Stimulated activated CD4-positive, alpha-beta T cell treated with anti-CD3 and anti-CD28 coated beads, Interleukin-1b, Interleukin-23, amount 100 ng/mL, for 4 hours (primary cell): ENCODE data around the gene AHCYL2.
"Not testable (repeated sequence)": the region's sequence is repeated elsewhere in the genome, so short reads cannot be mapped to it uniquely, and the experiment has no call there.

ENCODE experiments used
- DNase-seq, 2 donors: peaks; one replicate each; pipeline ENCODE4 v3.0.0-alpha.2; 2020; ENCODE audit warnings: low read depth in 2 of 2

The AHCYL2 gene

DNA sequence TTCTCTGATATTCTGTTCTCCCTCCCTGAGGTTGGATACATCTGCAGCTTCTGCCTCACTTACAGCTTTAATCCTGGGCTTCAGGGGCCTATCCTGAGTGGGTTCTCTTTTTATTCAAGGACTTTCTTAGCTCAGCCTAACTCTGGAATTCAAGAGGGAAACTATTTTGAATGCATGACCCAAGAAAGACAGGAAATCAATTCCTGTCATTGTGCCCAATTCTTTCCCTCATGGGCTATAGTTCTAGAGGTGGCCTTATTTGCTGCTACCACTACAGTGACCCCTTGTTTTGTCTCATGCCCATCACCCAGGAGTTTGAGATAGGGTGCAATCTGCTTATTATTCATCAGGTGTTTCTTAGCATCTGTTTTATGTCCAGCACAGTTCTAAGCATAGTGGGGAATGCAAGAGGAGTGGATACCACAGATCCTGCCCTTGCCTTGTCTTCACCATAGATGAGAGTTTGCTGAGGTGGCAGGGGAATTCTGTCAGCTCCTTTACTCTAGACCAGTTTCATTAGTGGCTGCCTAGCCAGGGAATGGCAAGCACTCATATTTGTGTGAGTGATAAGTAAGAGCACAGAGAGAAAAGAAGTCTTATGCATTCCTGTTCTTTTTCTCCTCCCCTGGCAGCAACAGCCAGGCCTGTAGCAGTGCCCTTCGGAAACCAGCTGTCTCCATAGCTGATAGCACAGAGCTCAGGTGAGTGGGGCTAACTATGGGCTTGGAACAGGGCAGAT is 228.8 kb downstream of the AHCYL2 start:
- DNase-seq: no peak

DNA sequence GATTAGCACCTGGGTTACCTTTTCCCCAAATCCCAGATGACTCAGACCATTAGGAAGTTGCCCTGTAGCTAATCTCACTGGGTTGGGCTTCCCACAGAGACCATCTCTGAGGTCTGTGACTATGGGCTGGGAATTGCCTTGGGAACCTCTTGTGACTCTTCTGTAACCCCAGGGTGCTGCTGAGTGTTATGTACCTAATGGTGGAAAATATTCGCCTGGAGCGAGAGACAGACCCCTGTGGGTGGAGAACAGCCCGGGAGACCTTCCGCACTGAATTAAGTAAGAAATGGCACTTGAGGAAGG is 229.4 kb downstream of the AHCYL2 start:
- no peak for DNase-seq

DNA sequence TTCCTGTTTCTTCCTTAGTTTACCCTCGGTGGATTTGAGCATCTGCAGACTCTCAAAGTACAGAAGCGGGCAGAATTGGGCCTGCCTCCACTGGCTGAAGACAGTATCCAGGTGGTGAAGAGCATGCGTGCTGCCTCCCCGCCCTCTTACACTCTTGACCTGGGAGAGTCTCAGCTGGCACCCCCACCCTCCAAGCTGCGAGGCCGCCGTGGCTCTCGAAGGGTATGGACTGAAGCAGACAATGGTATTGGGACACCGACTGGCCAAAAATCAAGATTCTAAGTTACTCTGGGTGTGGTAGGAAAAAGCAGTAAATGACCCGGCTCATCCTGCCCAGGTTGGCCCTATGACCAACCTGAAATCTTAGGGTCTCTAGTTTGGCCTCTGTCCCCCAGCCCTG is 231.6 kb downstream of the AHCYL2 start:
- DNase-seq: no peak

DNA sequence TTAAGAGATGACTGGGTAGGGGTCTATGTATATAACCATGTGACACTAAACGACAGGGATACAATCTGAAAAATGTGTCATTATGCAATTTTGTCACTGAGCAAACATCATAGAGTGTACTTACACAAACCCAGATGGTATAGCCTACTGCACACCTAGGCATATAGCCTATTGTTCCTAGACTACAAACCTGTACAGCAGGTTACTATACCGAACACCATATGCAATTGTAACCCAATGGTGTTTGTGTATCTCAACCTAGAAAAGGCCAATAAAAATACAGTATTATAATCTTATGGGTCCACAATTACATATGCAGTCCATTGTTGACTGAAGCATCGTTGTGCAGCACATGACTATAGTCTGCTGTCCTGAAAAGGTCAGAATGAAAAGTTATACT is 232.3 kb downstream of the AHCYL2 start:
- no peak for DNase-seq

DNA sequence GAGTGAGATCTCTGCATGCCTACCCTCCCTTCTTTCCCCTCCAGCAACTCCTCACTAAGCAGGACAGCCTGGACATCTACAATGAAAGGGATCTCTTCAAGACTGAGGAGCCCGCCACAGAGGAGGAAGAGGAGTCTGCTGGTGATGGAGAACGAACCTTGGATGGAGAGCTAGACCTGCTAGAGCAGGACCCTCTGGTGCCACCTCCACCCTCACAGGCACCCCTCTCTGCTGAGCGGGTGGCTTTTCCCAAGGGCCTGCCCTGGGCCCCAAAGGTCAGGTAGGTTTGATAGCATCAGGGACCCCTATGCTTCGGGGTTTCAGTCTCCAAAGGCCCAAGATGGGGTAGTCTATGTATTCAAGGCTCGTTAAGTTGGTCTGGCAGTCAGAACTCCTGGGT is 233.3 kb downstream of the AHCYL2 start:
- DNase-seq: no peak

DNA sequence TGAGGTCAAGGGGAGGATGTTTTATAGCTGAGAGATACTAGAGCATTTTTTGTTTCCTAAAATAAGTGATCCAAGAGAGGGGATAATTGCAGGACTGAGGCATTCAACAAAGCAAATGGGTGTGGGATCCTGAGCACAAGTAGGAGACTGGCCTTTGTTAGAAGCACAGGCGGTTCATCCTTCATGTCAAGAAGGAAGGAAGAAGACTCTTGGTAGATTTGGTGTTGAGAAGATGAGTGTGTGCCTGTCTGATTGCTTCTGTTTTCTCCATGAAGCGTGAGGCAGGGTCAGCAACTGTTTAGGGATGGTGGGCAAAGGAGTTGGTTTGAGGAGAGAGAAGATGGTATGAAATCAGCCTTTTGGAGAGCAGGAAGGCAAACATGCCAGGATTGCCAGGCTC is 237.0 kb downstream of the AHCYL2 start:
- no peak for DNase-seq

DNA sequence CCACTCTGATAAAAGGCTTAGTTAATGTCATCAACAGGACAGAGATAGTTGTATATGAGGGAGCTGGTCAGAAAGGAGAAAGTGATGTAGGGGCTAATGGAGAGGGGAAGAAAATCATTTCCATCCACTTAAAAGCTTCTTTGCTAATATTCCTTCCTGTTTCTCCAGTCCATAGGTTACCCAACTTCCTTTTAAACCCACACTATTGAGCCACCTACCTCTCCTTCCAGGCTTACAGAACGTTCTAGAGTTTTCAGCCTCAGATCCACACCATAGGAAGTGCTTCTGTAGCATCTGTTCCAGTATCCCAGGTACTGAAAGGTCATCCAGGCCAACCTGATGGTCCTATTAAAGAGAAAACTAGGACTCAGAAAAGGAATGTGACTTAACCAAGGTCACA is 237.6 kb downstream of the AHCYL2 start:
- no peak for DNase-seq

DNA sequence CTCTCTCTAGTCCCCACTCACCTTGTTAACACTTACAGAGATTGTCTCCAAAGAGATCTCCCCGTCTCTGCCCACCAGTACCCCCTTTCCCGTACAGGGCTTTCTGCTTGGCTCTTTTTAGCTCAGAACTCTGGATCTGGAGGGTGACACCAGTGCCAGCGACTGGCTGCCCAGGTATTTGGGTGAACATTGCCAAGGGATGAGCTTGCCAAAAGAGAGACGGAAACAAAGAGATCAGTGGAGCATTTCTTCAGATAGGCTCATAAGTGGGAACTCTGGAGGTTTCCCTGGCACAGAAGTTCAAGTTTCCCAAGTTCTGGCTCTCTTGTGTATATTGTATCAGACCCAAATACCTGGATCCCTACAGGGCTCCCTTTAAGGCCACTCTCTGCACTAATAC is 239.4 kb downstream of the AHCYL2 start:
- DNase-seq: no peak

DNA sequence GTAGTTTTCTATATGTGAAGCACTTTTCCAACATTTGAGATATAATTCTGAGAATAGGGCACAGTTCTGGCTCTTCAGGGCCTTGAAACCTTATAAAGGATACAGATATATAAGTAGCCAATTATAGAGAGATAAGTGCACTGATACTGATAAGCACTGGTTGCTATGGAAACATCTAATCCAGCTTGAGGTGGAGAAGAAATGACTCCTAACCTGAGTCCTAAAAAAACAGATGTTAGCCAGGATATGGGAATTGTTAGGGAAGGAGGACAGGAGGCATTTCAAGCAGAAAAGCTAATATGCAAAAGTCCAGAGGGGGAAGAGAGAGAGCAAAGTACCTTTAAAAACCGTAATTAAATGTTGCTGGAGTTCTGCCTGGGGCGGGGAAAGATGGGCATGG is 240.2 kb downstream of the AHCYL2 start:
- DNase-seq: no peak

DNA sequence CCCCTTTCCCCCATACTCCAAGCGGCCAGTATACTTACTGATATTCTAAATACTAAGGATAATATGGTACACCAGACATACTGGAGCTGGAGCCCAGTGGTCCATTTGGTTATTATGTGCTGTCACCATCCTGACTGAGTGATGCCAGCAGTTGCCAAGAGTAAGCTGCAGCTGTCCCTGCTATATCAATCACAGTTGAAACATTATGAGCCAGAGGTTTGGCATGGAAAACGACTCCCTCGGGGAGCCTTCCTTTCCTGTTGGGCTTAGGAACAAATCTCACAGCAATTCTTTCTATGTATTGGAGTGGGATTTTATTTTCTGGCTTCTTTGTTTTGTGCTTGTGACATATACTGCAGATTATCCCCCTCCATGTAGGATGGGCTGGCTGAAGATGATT is 242.0 kb downstream of the AHCYL2 start:
- DNase-seq: no peak

DNA sequence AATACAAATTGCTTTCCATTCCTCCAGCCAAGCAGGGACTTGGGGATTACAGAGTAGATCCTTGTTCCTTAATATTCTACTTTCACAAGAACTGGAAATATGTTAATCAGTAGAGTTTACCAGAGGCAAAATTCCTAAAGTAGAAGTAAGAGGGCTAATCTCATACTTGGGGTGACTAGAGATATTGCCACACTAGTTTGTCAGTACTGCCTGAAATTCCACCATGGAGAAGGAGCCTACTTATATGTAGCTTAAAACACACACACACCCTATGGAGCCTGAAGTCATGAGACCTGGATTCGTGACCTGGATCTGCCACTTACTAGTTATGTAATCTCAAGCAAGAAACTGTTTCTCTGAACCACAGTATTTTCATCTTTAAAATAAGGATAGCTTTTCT is 243.3 kb downstream of the AHCYL2 start:
- DNase-seq: no peak

DNA sequence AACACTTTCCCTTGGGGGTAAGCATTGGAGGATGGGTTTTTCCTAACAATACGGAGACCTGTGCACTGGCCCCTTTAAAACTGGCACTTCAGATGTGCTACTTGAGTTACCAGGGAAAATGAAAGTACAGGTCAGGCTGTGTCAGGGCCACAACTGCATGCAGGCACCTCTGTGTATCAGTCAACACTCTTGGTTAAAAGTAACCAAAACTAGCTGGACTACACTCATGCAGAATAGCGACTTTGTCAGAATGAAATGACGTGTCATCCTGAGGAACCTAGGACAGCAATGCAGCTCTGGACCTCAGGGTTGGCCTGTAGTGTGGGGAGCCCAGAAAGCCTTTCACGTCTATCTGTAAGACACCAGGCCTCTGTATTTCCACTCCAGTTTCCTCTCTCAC is 243.7 kb downstream of the AHCYL2 start:
- DNase-seq: no peak

DNA sequence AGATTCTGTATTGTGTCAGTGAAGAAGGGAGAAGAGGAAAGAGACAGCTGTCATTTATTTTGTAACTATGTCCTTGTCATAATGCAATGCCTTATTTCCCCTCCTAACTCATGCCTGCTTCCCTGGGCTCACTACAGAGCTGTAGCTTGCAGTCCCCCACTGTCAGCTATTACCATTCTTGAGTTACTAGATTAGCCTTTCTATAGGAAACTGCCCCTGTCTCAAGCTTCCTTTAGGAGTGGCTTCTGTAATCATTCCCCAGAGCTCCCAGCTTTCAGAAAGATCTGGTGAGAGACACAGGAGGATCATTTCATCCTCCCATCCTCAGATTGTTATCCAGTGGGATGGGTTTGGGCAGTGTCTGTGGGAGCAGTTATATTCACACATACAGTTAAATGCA is 245.1 kb downstream of the AHCYL2 start:
- no peak for DNase-seq

DNA sequence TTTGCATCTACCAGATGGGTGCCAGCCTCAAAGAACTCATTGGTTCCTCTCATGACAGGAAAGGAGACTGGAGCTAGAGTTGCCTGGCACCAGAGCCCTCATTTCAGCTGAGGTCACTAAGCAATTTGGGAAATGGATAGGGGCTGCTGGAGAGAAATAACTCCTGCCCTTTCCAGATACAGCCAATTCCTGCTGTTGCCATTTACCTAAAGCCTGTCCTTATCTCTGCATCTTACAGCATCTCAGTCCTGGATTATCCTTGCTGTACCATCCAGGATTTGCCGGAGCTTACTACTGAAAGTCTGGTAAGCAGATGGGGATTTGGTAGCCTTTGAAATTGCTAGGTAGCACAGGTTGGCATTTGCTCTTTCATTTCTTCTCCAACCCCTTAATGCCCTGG is 245.6 kb downstream of the AHCYL2 start:
- no peak for DNase-seq

DNA sequence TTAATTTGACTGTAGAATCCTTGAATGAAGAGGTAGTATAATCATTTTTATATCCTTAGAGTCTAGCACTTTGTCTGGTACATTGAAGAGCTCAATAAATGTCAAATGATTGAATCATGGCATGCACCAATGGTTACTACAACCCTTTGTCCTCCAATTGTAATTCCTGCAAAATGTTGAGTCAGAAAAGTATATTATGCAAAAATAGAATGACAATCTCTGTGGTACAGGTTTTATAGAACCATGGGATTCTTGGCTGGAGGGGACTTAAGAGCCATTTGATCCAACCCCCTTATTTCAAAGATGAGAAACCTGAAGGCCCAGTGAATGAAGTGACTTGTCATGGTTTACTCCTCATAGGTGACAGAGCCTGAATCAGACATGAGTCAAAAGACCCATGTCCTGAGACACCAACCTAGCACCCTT is 246.6 kb downstream of the AHCYL2 start:
- DNase-seq: no peak

DNA sequence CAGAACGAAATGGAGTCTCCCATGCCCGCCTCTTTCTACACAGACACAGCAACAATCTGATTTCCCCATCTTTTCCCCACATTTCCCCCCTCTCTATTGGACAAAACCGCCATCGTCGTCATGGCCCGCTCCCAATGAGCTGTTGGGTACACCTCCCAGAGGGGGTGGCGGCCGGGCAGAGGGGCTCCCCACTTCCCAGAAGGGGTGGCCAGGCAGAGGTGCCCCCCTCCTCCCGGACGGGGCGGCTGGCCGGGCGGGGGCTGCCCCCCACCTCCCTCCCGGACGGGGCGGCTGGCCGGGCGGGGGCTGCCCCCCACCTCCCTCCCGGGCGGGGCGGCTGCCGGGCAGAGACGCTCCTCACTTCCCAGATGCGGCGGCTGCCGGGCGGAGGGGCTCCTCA is 251.1 kb downstream of the AHCYL2 start:
- DNase-seq: not testable (repeated sequence)

DNA sequence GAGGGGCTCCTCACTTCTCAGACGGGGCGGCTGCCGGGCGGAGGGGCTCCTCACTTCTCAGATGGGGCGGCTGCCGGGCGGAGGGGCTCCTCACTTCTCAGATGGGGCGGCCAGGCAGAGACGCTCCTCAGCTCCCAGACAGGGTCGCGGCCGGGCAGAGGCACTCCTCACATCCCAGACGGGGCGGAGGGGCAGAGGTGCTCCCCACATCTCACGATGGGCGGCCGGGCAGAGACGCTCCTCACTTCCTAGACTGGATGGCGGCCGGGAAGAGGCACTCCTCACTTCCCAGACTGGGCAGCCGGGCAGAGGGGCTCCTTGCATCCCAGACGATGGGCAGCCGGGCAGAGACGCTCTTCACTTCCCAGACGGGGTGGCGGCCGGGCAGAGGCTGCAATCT is 251.6 kb downstream of the AHCYL2 start:
- DNase-seq: not testable (repeated sequence)
